Tibial nerve (tissue), 4 donors: Measurements from ENCODE around the gene MRTFA.

Source experiments
- EP300 ChIP-seq, 2 donors: sonication (generic); formaldehyde crosslinking; IDR thresholded peaks; one replicate each; pipeline ENCODE4 v1.6.1; 2017; ENCODE audit warnings: antibody characterized with exemption in 2 of 2, mild to moderate bottlenecking in 1 of 2
- POLR2A ChIP-seq, 2 donors: fragments of 450-650 bp; IDR thresholded peaks; one replicate each; pipeline ENCODE4 v1.6.1; 2017; ENCODE audit warnings: antibody characterized with exemption in 2 of 2, mild to moderate bottlenecking in 2 of 2, moderate library complexity in 2 of 2
- TF ChIP-seq, protein P1 (sequence below), 5 experiments: fragments of 200-600 bp in 3 of 5; fragments of 450-650 bp in 2 of 5; sonication (generic) in 3 of 5; IDR thresholded peaks; one replicate each; pipeline ENCODE4 v1.5.1; 2016 to 2019; ENCODE audit warnings: antibody characterized with exemption in 5 of 5, mild to moderate bottlenecking in 3 of 5, moderate library complexity in 2 of 5

- TF ChIP-seq, protein P1, sequence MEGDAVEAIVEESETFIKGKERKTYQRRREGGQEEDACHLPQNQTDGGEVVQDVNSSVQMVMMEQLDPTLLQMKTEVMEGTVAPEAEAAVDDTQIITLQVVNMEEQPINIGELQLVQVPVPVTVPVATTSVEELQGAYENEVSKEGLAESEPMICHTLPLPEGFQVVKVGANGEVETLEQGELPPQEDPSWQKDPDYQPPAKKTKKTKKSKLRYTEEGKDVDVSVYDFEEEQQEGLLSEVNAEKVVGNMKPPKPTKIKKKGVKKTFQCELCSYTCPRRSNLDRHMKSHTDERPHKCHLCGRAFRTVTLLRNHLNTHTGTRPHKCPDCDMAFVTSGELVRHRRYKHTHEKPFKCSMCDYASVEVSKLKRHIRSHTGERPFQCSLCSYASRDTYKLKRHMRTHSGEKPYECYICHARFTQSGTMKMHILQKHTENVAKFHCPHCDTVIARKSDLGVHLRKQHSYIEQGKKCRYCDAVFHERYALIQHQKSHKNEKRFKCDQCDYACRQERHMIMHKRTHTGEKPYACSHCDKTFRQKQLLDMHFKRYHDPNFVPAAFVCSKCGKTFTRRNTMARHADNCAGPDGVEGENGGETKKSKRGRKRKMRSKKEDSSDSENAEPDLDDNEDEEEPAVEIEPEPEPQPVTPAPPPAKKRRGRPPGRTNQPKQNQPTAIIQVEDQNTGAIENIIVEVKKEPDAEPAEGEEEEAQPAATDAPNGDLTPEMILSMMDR (IDR thresholded peaks at IDR 0.05) = no peak
- TF ChIP-seq EP300 (IDR thresholded peaks at IDR 0.05) = no peak
- TF ChIP-seq POLR2A (IDR thresholded peaks at IDR 0.05) = no peak
These were observed 125.7 kb downstream of the MRTFA start for GRCh38 chr22:40510631-40511364.
